GM13976 (cell line): Measurements from ENCODE around the gene SDK1.

Experiments
- DNase-seq: peaks from one replicate; pipeline ENCODE4 v3.0.0; 2012; ENCODE audit warnings: low spot score
- CTCF ChIP-seq: IDR thresholded peaks from 2 replicates; pipeline ENCODE4 v1.5.1; 2012; ENCODE audit warnings: borderline replicate concordance, mild to moderate bottlenecking; ENCODE audit not compliant: insufficient read depth; ENCODE audit errors: extremely low read depth, missing control alignments, control extremely low read depth
- in situ Hi-C: fragments of 300-500 bp; cut with MboI; formaldehyde crosslinking; loops from one replicate; pipeline ENCODE4 v1.12.0; 2022; ENCODE audit warnings: low sequenced_read_pairs, mixed read lengths, inconsistent platforms; ENCODE audit not compliant: unreplicated experiment

Gene SDK1

GRCh38 chr7:4015996-4016395, 714.9 kb downstream of the SDK1 start:
- no peak for TF ChIP-seq CTCF

GRCh38 chr7:4017081-4017480, 716.0 kb downstream of the SDK1 start:
- in situ Hi-C loops: no loop called here
- no peak for DNase-seq
- no peak for TF ChIP-seq CTCF

More at GRCh38 chr7:4015996-4016395, 714.9 kb downstream of the SDK1 start:
- DNase-seq: no peak
- in situ Hi-C loops: no loop called here

- in situ Hi-C loops: no loop called here
- TF ChIP-seq CTCF: no peak
- DNase-seq: no peak
Observed at GRCh38 chr7:4017785-4018184, 716.7 kb downstream of the SDK1 start.

GRCh38 chr7:4018601-4019316, 717.7 kb downstream of the SDK1 start:
- in situ Hi-C loops: no loop called here
- no peak for DNase-seq
- TF ChIP-seq CTCF: no peak

GRCh38 chr7:4020086-4020485, 719.0 kb downstream of the SDK1 start:
- DNase-seq: no peak
- in situ Hi-C loops: no loop called here
- no peak for TF ChIP-seq CTCF

GRCh38 chr7:4021413-4021812, 720.4 kb downstream of the SDK1 start:
- DNase-seq: no peak
- TF ChIP-seq CTCF: no peak
- in situ Hi-C loops: no loop called here
